ENCODE results near the gene IGSF9. TPM values are rescaled to one million over a fixed set of nuclear protein-coding genes. Genes with fewer than 3 reads are reported as not detected.

IGSF9 gene
- total RNA-seq, 1 donor from 2014 or later: 68.2 TPM

- no peaks in the 10 kb centered on the region for H3K9me3 Mint-ChIP-seq (ENCODE audit: low read depth)
- peaks cover 4% of the 10 kb centered on the region for H3K27me3 Mint-ChIP-seq
- TF ChIP-seq, protein P1, sequence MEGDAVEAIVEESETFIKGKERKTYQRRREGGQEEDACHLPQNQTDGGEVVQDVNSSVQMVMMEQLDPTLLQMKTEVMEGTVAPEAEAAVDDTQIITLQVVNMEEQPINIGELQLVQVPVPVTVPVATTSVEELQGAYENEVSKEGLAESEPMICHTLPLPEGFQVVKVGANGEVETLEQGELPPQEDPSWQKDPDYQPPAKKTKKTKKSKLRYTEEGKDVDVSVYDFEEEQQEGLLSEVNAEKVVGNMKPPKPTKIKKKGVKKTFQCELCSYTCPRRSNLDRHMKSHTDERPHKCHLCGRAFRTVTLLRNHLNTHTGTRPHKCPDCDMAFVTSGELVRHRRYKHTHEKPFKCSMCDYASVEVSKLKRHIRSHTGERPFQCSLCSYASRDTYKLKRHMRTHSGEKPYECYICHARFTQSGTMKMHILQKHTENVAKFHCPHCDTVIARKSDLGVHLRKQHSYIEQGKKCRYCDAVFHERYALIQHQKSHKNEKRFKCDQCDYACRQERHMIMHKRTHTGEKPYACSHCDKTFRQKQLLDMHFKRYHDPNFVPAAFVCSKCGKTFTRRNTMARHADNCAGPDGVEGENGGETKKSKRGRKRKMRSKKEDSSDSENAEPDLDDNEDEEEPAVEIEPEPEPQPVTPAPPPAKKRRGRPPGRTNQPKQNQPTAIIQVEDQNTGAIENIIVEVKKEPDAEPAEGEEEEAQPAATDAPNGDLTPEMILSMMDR (IDR thresholded peaks at IDR 0.05; ENCODE audit: unreplicated experiment): no peak
- H3K4me1 Mint-ChIP-seq (ENCODE audit: low read depth): no peaks in the 10 kb centered on the region
- H3K4me3 Mint-ChIP-seq (ENCODE audit: low read depth): no peak overlapping the region
- no peak overlapping the region for H3K27ac Mint-ChIP-seq
- H3K36me3 Mint-ChIP-seq (ENCODE audit: insufficient read depth): no peaks in the 10 kb centered on the region
- DNase-seq (ENCODE audit: low spot score, unreplicated experiment): no peak
Measured at GRCh38 chr1:159990005-159990404, 44.6 kb upstream of the IGSF9 start.

- Mint-ChIP-seq H3K36me3 (ENCODE audit: insufficient read depth) (no peaks in the 10 kb centered on the region), H3K27ac (no peak overlapping the region), H3K4me3 (ENCODE audit: low read depth) (no peak overlapping the region), H3K27me3 (peaks cover 2% of the 10 kb centered on the region), H3K4me1 (ENCODE audit: low read depth) (no peaks in the 10 kb centered on the region), H3K9me3 (ENCODE audit: low read depth) (no peaks in the 10 kb centered on the region)
- no peak for DNase-seq (ENCODE audit: low spot score, unreplicated experiment)
- TF ChIP-seq, protein P1 (IDR thresholded peaks at IDR 0.05; ENCODE audit: unreplicated experiment): no peak
Measured at GRCh38 chr1:159989581-159989980, 44.2 kb upstream of the IGSF9 start.

GRCh38 chr1:159988006-159988405, 42.6 kb upstream of the IGSF9 start:
- H3K36me3 Mint-ChIP-seq (ENCODE audit: insufficient read depth): no peaks in the 10 kb centered on the region
- H3K4me1 Mint-ChIP-seq (ENCODE audit: low read depth): peaks cover 5% of the 10 kb centered on the region
- H3K9me3 Mint-ChIP-seq (ENCODE audit: low read depth): no peaks in the 10 kb centered on the region
- TF ChIP-seq, protein P1 (IDR thresholded peaks at IDR 0.05; ENCODE audit: unreplicated experiment): no peak
- H3K4me3 Mint-ChIP-seq (ENCODE audit: low read depth): no peak overlapping the region
- no peak overlapping the region for H3K27ac Mint-ChIP-seq
- DNase-seq (ENCODE audit: low spot score, unreplicated experiment): no peak
- peaks cover 2% of the 10 kb centered on the region for H3K27me3 Mint-ChIP-seq

DNA sequence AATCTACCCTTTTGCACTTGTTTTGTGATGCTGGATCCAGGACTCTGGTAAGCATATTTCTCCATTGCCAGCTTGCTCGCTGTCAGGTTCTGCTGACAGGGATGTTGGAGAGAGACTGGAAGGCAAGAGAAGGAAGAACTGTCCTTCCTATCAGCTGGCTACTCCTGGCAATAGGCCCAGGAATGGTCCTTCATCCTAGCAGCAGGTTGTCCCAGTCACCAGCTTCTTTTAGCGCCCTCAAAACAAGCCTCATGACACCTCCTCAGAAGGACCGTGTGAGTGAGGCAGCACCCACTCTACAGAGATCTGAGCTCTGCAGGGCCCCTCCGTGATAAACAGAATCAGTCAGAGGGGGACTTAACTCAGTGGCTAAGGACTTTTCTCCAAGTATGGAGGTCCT, 41.8 kb upstream of the IGSF9 start:
- no peaks in the 10 kb centered on the region for H3K9me3 Mint-ChIP-seq (ENCODE audit: low read depth)
- TF ChIP-seq, protein P1 (IDR thresholded peaks at IDR 0.05; ENCODE audit: unreplicated experiment): no peak
- no peak overlapping the region for H3K4me3 Mint-ChIP-seq (ENCODE audit: low read depth)
- H3K4me1 Mint-ChIP-seq (ENCODE audit: low read depth): peaks cover 5% of the 10 kb centered on the region
- no peaks in the 10 kb centered on the region for H3K36me3 Mint-ChIP-seq (ENCODE audit: insufficient read depth)
- DNase-seq (ENCODE audit: low spot score, unreplicated experiment): no peak
- no peak overlapping the region for H3K27ac Mint-ChIP-seq
- peaks cover 5% of the 10 kb centered on the region for H3K27me3 Mint-ChIP-seq

- DNase-seq (ENCODE audit: low spot score, unreplicated experiment): no peak
- H3K9me3 Mint-ChIP-seq (ENCODE audit: low read depth): no peaks in the 10 kb centered on the region
- peaks cover 5% of the 10 kb centered on the region for H3K4me1 Mint-ChIP-seq (ENCODE audit: low read depth)
- TF ChIP-seq, protein P1 (IDR thresholded peaks at IDR 0.05; ENCODE audit: unreplicated experiment): no peak
- no peaks in the 10 kb centered on the region for H3K36me3 Mint-ChIP-seq (ENCODE audit: insufficient read depth)
- H3K4me3 Mint-ChIP-seq (ENCODE audit: low read depth): no peak overlapping the region
- H3K27me3 Mint-ChIP-seq: peaks cover 9% of the 10 kb centered on the region
- no peak overlapping the region for H3K27ac Mint-ChIP-seq
Measured at GRCh38 chr1:159986531-159986930, 41.1 kb upstream of the IGSF9 start.
